HFF-Myc (cell line): Measurements from ENCODE around the gene PARD3.

Source experiments
- DNase-seq: peaks from one replicate; pipeline ENCODE4 v3.0.0-alpha.2; 2011; ENCODE audit warnings: low read depth; ENCODE audit errors: extremely low read depth
- H3K4me3 ChIP-seq: replicated peaks from 2 replicates; pipeline ENCODE4 v1.5.1; 2011; ENCODE audit warnings: low read depth, mild to moderate bottlenecking, control low read depth, low read length
- TF ChIP-seq, protein P1 (sequence below): IDR thresholded peaks from 2 replicates; pipeline ENCODE4 v1.5.1; 2012; ENCODE audit warnings: mild to moderate bottlenecking, low read depth, low read length, control low read depth; ENCODE audit errors: missing control alignments

Gene PARD3

GRCh38 chr10:34260904-34261303 is 554.2 kb downstream of the PARD3 start:
- TF ChIP-seq, protein P1, sequence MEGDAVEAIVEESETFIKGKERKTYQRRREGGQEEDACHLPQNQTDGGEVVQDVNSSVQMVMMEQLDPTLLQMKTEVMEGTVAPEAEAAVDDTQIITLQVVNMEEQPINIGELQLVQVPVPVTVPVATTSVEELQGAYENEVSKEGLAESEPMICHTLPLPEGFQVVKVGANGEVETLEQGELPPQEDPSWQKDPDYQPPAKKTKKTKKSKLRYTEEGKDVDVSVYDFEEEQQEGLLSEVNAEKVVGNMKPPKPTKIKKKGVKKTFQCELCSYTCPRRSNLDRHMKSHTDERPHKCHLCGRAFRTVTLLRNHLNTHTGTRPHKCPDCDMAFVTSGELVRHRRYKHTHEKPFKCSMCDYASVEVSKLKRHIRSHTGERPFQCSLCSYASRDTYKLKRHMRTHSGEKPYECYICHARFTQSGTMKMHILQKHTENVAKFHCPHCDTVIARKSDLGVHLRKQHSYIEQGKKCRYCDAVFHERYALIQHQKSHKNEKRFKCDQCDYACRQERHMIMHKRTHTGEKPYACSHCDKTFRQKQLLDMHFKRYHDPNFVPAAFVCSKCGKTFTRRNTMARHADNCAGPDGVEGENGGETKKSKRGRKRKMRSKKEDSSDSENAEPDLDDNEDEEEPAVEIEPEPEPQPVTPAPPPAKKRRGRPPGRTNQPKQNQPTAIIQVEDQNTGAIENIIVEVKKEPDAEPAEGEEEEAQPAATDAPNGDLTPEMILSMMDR, result no peak
- H3K4me3 ChIP-seq, result no peak overlapping the region
- no peak for DNase-seq

DNA sequence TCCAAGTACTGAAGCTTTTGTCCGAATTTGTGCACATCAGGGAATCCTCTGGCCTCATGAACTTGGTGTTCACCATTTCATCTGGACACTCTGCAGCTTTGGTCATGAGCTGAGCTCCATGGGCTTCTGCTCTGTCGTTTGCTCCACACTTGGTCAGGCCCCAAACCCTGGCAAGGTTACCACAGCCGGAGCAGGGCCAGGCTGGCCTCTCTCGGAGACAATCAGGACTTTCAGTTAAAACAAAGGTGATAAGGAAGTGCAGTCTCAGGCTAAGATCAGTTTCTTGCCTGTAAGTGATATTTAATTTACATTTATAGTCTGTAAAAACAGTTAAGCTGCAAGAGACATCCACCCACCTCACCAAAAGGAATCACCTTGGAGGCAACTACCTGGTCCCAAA is 558.9 kb downstream of the PARD3 start:
- TF ChIP-seq, protein P1, result no peak
- H3K4me3 ChIP-seq, result no peak overlapping the region
- DNase-seq, result no peak

GRCh38 chr10:34255035-34255434 is 560.1 kb downstream of the PARD3 start:
- DNase-seq, result no peak
- TF ChIP-seq, protein P1, result no peak
- no peak overlapping the region for H3K4me3 ChIP-seq

DNA sequence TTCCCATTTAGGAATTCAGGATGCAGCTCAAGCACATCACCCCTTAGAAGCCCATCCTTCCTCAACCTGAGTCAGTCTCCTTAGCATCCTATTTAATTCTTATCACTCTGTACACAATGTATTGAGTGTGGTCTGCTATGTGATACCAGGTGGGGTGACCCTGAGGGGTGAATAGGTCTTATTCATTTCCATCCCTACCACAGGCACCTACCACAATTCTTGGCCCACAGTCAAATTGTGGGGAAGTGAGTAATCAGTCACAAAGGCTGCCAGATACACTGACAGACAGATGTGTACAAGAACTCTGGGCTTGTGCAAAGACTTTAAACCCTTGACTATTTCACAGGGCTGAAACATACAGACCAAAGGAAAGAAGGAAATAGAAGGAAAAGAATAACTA is 560.5 kb downstream of the PARD3 start:
- no peak overlapping the region for H3K4me3 ChIP-seq
- DNase-seq, result no peak
- TF ChIP-seq, protein P1, result no peak

DNA sequence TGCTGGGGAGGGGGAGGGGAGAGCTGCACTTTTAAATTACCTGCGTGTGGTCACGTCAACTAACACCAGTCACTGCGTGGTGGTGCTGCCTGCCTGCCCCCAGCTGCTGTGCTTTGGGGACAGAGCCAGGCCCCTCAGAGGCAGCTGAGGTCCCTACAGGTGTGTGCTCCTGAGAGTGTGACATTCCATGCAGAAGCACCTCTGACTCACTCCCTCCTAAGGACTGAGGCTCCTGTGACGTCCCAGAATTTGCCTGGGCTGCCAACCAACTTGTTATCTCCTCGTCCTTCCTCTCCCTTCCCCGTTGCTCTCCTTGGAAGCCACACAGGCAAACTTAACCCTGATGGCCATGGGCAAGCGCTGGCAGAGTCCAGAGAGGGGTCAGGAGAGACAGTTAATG is 563.0 kb downstream of the PARD3 start:
- TF ChIP-seq, protein P1, result no peak
- H3K4me3 ChIP-seq, result no peak overlapping the region
- no peak for DNase-seq

GRCh38 chr10:34251177-34251576 is 563.9 kb downstream of the PARD3 start:
- DNase-seq, result no peak
- TF ChIP-seq, protein P1, result no peak
- H3K4me3 ChIP-seq, result no peak overlapping the region

DNA sequence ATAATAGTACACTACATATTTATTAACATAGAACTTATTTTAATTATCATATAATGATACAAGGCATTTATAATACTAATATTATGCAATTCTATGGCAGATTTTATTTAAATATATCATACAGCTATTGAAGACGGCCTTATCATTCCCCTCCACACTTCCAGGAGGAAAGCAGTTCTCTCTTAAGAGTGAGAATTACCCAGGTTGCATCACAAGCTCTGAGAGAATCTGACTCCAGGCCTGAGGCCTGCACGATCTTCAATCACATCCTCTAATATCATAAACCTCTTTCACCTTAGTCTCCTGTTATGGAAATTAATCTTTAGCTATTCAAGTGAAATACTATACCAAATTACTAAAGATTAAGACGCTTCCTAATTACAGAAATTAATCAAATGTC is 564.4 kb downstream of the PARD3 start:
- TF ChIP-seq, protein P1, result no peak
- no peak overlapping the region for H3K4me3 ChIP-seq
- no peak for DNase-seq
